HG03025 (cell line): ENCODE results near the gene PITPNB.

Experiments used
- ATAC-seq: cut with Tn5 transposase; IDR thresholded peaks from one replicate; pipeline ENCODE4 v1.9.1; 2021; ENCODE audit warnings: mild to moderate bottlenecking, moderate library complexity; ENCODE audit not compliant: unreplicated experiment, low FRiP score

PITPNB gene

GRCh38 chr22:27836181-27836580 lies 82.9 kb downstream of the PITPNB start:
- ATAC-seq: no peak

- no peak for ATAC-seq
These were observed 83.6 kb downstream of the PITPNB start for GRCh38 chr22:27835446-27835845.

GRCh38 chr22:27834364-27835185 lies 84.5 kb downstream of the PITPNB start:
- ATAC-seq: no peak

GRCh38 chr22:27833803-27834202 lies 85.3 kb downstream of the PITPNB start:
- no peak for ATAC-seq

- ATAC-seq: no peak
These were observed 86.5 kb downstream of the PITPNB start for GRCh38 chr22:27832606-27833005.

- ATAC-seq: no peak
These were observed 89.4 kb downstream of the PITPNB start for GRCh38 chr22:27829620-27830019.

GRCh38 chr22:27827604-27828587 lies 91.2 kb downstream of the PITPNB start:
- no peak for ATAC-seq

- no peak for ATAC-seq
These were observed 93.9 kb downstream of the PITPNB start for GRCh38 chr22:27825174-27825573.

- ATAC-seq: no peak
These were observed 95.8 kb downstream of the PITPNB start for GRCh38 chr22:27823221-27823620.

GRCh38 chr22:27820896-27821866 lies 97.9 kb downstream of the PITPNB start:
- ATAC-seq: no peak

- ATAC-seq: no peak
These were observed 102.5 kb downstream of the PITPNB start for GRCh38 chr22:27816552-27816951.

GRCh38 chr22:27815826-27816530 lies 103.1 kb downstream of the PITPNB start:
- ATAC-seq: no peak

- no peak for ATAC-seq
These were observed 104.1 kb downstream of the PITPNB start for GRCh38 chr22:27814993-27815392.

- ATAC-seq: no peak
These were observed 107.3 kb downstream of the PITPNB start for GRCh38 chr22:27811778-27812177.

GRCh38 chr22:27810609-27811151 lies 108.4 kb downstream of the PITPNB start:
- no peak for ATAC-seq

GRCh38 chr22:27809700-27810608 lies 109.1 kb downstream of the PITPNB start:
- ATAC-seq: no peak

- ATAC-seq: no peak
These were observed 109.8 kb downstream of the PITPNB start for GRCh38 chr22:27809226-27809603.
